Articular chondrocyte of knee joint (primary cell): ENCODE data around the gene OR1L4. TPM values are rescaled to one million over a fixed set of nuclear protein-coding genes. Genes with fewer than 3 reads are reported as not detected.

ENCODE experiments used
- total RNA-seq: library from RNA; depleted of rRNA; stranded (reverse); fragments of >200 nt; gene quantifications from 2 replicates; pipeline ENCODE4 v1.2.3, GENCODE V29; 2012

Gene OR1L4
- not detected in 2 replicates for total RNA-seq

GRCh38 chr9:122723690-122724089 is at the start of gene OR1L4:
OR1L4 (plus strand) TSS chr9:122723990; CDS start chr9:122723990, 0 bp downstream.

GRCh38 chr9:122742003-122742402 is 18.2 kb downstream of the OR1L4 start, which contains the start of gene OR1L6:
OR1L6 (plus strand) TSS chr9:122742303; CDS start chr9:122749848, 7,545 bp downstream.

Other genes starting within 250 kb of the OR1L4 start
- not detected in 2 replicates for gene OR1J1, start 246.1 kb upstream of the OR1L4 start, total RNA-seq
- 0.26 and 0.32 TPM in 2 replicates for gene OR1J2, start 213.2 kb upstream of the OR1L4 start, total RNA-seq
- gene OR1J4, start 204.8 kb upstream of the OR1L4 start, total RNA-seq, result 0.11 and 0.13 TPM in 2 replicates
- not detected in 2 replicates for gene OR1N1, start 196.7 kb upstream of the OR1L4 start, total RNA-seq
- gene OR1N2, start 170.9 kb upstream of the OR1L4 start, total RNA-seq, result 0.26 TPM in 1 of 2 replicates, not detected in the other
- gene OR1L8, start 140.6 kb upstream of the OR1L4 start, total RNA-seq, result 0.11 and 0.13 TPM in 2 replicates
- gene OR1Q1, start 109.3 kb upstream of the OR1L4 start, total RNA-seq, result not detected in 2 replicates
- 0.11 and 0.13 TPM in 2 replicates for gene OR1B1, start 66.4 kb upstream of the OR1L4 start, total RNA-seq
- not detected in 2 replicates for gene OR1L1, start 62.3 kb upstream of the OR1L4 start, total RNA-seq
- not detected in 2 replicates for gene OR1L3, start 48.9 kb upstream of the OR1L4 start, total RNA-seq
- gene OR1L6, start 18.3 kb downstream of the OR1L4 start, total RNA-seq, result not detected in 2 replicates
- not detected in 2 replicates for gene OR5C1, start 64.9 kb downstream of the OR1L4 start, total RNA-seq
- gene OR1K1, start 76.1 kb downstream of the OR1L4 start, total RNA-seq, result not detected in 2 replicates
- gene PDCL, start 104.6 kb downstream of the OR1L4 start, total RNA-seq, result 37.6 and 39.6 TPM in 2 replicates
- gene RC3H2, start 181.4 kb downstream of the OR1L4 start, total RNA-seq, result 49.1 and 54.8 TPM in 2 replicates
- 17.5 and 20.1 TPM in 2 replicates for gene ZBTB6, start 189.3 kb downstream of the OR1L4 start, total RNA-seq
- 6.0 and 6.8 TPM in 2 replicates for gene ZBTB26, start 207.5 kb downstream of the OR1L4 start, total RNA-seq
- 105 and 121 TPM in 2 replicates for gene RABGAP1, start 217.0 kb downstream of the OR1L4 start, total RNA-seq